Suppressor macrophage (primary cell): ENCODE measurements around the gene CD40.

ENCODE experiments used
- DNase-seq, 4 experiments: peaks; one replicate each; pipeline ENCODE4 v3.0.0-alpha.2; 2020 to 2022

The CD40 gene

DNA sequence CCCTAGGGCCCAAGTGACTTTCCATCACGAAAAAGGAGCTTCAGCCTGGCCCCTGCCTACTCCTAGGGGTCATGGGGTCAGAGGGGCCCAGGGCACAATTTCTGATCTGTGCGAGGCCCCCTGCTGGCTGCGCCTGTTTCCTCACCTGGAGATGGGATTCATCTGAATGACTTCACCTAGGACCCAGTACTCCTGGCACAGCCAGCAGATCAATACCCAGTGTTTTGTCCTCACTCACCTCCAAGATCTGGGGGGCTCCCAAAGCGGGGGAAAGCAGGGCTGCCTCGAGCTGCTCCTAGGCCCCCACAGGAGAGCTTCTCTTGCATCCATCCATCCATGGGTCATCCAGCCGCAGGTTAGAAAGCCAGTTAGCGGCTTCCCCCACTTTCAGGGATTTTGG is 33.8 kb downstream of the CD40 start:
- peak in 1 of 4 experiments; percentile 20 for DNase-seq

DNA sequence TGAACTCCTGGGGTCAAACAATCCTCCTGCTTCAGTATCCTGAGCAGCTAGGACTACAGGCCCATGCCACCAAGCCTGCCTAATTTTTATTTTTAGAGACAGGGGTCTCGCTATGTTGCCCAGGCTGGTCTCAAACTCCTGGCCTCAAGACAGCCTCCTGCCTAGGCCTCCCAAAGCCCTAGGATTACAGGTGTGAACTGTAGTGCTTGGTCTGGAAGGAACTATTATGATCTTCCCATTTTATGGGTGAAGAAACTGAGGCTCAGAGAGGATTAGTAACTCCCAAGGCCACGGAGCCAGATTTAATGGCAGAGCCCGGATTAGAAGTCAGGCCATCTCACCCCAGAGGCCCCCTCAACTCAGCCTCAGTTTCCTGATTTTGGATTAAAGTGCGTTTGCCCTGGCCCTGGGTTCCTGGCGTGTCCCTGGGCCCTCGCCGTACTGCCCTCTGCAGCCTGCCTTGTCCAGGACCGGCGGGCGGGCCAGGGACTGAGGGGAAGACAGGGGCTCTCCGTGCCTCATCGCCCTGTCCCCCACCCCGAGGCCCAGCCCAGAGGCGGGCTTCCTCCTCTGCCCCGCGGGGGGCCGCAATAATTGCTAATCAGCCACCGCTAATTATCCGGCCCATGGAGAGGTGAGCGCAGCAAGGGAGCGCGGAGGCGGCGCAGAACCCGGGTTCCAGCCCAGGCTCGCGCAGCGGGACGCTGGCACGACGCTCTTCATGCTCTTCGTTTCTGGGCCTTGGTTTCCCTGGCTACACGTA is 34.9 kb downstream of the CD40 start:
- no peak for DNase-seq

DNA sequence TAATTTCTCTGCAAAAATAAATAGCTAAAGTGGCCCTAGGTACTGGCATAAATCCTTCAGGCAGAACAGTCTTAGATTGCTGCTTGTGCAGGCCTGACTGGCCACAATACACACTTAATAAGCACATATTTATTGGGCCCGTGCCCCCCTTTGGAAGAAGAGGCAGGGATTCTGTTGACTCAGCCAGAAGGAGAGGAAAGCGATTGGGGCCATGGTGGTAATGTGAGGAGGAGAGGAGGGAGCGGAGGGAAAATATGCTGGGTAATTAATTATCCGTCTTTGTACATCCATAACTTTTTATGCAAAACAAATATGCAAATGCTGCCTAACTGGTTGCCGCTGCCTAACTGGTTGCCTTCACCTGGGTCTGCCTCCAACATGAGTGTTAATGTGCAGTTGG is 36.2 kb downstream of the CD40 start:
- DNase-seq, result no peak

DNA sequence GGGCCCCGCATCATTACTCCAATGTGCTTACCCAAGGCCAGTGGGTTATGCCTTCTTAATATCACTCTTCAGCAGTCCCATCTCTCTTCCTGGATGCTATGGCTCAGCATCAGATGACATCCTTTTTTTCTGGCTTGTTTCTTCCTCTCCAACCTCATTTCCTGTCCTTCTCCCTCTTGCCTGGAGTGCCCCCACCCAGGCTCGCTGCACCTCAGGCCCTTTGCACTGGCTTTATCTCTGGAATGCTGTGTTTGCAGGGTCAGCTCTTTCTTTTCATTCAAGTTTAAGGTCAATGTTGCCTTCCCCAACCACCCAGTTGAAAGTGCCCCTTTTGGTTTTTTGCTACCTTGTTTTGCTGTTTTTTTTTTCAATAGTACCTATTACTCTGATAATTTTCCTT is 36.7 kb downstream of the CD40 start:
- no peak for DNase-seq

DNA sequence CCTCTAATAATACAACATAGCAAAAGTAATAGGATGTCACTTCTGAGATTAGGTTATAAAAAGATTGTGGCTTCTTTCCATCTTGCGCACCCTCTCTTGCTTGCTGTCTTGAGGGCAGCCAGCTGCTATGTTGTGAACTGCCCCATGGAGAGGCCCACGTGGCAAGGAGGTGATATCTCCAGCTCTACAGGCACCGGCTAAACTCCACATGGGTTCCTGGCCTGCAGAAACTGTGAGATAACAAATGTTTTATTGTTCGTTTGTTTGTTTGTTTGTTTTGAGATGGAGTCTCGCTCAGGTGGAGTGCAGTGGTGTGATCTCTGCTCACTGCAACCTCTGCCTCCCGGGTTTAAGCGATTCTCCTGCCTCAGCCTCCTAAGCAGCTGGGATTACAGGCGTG is 38.0 kb downstream of the CD40 start:
- no peak for DNase-seq

DNA sequence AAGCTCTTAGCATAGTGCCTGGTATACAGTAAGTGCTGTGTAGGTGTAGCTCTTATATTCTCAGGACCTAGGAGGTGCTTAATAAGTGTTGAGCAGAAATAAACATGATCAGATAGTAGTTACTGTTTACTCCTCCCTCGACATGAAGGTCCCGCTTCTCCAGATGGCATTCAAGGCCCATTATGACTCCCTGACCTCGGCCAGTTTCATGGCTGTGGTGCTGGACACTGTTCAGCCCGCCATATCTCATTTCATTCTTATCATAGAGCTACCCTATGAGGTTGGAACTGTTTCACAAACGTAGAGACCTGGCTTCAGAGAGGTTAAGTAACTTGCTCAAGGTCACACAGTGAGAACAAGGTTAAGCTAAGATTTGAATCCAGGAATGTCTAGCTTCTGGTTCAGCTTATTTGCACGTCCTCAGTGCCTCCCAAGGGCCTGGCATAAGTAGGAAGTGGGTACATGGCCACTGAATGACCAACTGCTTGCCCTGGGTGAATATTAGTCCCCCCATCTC is 39.0 kb downstream of the CD40 start:
- DNase-seq, result no peak

DNA sequence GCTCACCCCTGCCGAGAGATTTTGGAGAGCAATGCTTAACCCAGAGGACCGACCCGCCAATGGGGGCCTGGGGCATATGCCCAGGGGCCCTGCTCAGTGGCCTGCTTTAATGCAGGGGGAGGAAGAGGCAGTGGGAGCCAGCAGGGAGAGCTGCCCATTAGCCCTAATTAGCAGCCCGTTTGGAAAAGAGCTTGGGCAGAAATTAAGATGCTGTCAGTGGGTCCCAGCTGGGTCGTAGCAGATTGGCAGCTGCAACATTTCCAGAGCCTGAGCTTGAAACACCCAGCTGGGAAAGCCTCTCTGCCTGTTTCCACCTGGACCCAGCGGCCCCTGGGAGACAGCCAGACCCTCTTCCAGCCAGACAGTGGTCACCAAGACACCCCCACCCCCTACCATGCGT is 39.5 kb downstream of the CD40 start:
- DNase-seq, result no peak

DNA sequence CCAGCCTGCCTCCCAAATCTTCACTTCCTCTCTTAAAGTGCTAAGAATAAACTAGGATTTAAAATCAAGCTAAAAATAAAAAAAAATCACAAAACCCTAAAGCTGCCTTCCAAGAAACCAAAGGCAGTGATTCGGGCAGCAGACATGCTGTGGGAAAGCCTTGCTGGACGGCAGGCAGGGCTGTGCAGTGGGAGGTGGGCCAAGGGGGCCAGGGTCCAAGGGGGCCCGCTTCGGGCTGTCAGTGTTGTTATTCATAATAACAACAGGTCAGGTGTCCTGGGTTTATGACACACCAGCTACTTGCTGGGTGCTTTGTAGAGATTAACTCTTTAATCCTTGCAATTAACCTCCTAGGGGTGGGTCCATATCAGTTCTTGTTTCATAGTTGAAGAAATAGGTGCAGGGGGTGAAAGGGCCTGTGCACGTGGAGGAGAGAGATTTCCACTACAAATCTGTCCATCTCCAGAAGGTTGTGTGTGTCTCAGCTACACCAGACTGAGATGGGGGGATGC is 40.4 kb downstream of the CD40 start:
- DNase-seq, result no peak

DNA sequence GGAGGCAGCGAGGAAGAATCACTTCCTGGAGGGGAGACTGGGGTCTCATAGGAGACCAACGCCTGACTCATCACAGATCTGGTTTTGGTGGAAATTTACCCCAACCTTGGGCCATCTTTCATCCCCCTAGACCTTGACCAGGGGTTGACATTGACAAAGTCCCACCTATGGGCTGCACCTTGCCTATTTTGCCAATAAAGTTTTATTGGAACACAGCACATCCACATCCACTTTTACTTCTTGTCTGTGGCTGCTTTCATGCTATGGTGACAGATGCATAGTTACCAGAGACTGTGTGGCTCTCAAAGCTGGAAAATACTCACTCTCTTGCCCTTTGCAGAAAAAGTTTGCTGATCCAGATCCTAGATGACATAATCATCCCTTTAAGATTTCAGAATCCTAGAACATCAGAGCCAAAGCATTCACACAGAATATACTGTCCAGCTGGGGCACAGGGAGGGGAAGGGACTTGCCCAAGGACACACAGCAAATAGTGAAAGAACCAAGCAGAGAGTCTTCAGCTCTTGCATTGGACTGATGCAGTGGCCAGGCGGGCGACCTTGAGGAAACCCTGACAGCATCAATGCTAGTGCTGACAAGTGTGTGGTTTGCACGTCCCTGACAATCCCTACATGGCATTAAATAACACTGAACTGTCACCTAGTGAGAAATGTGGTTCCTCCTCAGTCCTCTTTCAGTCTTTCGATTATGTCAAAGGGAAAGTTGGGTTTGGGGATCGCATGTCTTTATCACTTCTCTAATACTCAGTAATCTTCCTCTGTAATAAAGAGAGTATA is 41.2 kb downstream of the CD40 start:
- no peak for DNase-seq

DNA sequence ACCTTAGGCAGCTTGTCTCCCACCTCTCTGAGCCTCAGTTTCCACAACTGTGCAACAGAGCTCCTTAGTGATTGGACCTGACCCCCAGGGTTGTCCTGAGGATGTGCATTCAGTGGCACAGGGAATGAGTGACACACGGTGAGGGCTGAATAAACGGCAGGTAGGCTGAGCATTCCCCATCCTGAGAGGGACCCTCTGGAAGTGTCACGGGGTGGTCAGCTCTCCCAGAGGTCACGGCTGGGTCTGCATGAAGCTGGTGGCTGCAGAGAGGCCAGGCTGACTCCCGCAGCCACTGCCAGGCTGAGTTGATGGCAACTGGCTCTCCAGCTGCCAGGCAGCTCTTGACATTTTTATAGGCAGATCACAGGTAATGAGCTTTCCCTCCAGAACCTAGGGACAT is 42.5 kb downstream of the CD40 start:
- no peak for DNase-seq

DNA sequence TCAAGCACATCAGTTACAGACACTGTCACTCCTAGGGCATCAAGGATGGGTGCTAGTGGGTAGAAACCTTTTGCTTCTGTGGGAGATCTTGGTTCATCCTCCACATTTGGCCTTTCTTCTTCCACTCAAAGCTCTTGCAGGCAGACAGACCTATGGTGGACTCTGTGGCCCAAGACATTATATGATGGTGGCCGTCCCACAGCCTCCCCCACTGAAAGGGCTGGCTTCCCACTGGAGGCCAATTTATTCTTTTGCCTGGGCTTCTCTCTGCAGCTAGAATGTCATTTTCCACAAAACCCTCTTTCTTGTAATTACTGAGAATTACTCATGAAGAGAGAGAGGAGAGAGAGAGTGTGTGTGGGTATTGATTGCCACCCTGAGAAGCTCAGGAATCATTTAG is 43.8 kb downstream of the CD40 start:
- DNase-seq, result no peak

DNA sequence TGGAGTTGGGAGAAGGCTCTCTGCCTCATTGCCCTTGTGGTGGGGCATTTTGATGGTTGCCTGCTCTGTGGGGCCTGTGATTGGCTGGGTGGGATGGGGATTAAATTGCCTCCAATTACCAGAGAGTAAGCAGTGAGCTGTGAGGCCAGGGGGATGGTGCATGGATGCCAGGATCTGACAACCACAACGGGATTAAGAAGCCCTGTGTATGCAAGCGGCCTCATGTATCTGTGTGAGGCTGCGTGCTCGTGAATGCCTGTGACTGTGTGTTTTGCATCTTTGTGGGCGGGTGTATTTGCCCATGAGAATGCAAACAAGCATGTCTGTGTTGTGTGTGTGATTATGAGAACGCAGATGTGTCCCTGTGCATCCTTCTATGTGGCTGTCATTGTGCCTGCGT is 46.1 kb downstream of the CD40 start:
- no peak for DNase-seq

DNA sequence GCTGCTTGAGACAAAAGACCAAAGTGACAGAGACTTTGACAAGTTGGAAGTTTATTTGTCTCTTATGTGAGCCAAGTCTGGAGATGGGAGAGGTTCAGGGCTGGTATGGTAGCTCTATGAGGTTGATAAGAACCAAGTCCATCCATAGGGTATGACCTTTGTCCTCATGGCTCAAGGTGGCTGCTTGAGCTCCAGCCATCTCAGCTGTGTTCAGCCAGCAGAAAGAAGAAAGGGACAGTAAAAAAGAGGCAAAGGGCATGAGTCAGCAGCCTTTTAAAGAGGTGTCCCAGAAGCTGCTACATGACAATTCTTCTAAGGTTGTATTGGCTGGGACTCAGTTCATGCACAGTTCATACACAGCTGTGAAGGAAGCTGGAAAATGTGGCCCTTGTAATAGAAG is 49.0 kb downstream of the CD40 start:
- DNase-seq, result no peak

DNA sequence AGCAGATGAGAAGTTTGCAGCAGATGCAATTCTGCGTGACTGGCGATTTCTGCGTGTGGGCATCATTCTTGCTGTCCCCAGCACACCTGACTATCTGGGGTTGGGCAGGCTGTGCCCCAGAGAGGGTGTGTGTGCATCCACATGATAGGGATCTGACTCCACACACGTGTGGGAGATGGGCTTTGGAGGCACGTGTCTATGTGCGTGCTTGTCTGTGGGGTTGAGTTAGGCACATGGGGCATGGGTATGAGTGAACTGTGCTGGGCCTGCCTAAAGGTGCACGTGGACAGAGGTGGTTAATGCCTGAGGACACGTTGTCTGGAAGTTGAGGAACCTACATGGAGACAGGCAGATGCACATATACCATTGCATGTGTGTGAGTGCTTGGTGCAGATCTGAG is 50.3 kb downstream of the CD40 start:
- no peak for DNase-seq

DNA sequence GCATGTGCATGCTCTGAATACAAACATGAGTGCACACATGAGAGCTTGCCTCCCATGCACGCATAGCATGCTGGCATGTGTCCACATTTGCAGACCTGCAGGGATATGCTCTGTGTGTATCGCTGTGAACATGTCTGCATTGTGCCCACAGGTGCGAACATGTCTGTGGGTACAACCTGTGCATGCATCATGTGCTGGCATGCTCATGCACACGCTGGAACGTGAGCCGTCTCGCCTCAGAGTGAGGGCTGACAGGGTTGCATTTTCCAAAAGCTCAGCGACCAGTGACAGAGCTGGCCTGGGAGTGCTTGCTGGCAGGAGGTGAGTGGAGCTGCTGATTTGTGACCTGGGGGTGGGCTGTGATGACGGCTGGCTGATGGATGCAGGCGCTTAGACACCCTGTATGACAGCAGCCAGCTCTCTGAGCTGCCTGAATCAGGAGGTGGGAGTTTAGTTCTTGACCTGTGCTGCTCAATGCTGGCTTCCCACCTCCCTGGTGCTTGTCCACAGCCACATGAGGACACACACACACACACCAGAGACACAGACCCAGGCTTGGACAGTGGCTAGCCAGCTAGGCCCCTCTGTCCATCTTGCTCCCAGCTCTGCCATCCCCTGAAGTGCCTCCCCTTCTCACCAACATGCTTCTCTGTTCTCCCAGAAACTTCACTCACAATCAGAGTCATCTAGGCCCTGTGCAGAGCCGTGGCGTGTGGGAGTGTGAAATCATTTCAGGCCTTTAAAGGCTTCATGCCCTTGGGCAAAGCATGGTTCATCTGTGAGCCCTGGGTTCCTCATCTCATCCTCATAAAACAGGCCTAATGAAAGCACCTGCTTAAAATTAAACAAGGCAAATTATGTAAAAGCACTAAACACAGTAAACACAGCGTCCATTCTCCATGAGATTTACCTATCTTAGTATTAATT is 51.4 kb downstream of the CD40 start:
- no peak for DNase-seq

DNA sequence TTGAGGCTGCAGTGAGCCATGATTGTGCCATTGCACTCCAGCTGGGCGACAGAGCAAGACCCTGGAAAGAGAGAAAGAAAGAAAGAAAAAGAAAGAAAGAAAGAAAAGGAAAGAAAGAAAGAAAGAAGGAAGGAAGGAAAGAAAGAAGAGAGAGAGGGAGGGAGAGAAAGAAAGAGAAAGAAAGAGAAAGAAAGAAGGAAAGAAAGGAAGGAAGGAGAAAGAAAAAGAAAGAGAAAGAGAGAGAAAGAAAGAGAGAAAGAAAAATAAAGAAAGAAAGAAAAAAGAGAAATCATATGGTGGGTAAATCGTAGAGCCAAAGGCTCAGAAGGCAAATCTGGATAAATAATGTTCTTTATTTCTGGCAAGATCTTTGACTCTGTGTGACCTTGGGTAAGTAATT is 53.4 kb downstream of the CD40 start:
- DNase-seq, result no peak

DNA sequence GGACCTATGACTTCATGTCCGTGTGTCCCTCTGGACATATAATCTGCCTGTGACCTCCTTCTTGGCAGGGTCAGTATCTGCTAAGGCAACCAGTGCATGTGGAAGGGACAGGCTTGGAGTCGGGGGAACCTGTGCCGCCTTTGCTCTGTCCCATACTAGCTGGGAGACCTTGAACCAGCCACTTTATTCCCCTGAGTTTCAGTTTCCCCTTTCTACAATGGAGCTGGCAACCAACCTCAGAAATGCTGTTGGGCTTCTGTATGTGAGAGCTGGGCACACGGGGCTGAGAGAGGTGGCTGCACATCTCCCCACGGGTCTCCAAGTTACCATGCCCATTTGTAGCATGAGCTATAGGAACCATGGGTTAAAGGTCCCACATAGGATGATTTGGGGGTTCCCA is 53.8 kb downstream of the CD40 start:
- DNase-seq, result peak in 1 of 4 experiments; percentile 12

DNA sequence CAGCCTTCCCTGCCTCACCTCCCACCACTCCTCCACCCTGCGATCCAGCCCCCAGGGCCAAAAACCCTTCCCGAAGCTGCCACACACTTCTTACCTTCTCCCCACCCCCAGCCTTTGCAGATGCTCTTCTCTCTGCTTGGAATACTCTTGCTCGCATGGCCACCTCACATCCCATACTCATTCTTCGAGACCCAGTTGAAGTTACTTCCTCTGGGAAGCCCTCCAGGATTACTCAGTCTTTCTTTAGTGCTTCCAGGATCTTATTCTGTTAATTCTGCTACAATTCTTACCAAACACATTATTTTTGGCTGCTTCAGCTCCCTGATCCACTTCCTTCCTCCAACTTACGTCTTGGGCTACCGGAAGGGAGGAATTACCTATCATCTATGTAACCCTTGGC is 54.3 kb downstream of the CD40 start:
- DNase-seq, result no peak

DNA sequence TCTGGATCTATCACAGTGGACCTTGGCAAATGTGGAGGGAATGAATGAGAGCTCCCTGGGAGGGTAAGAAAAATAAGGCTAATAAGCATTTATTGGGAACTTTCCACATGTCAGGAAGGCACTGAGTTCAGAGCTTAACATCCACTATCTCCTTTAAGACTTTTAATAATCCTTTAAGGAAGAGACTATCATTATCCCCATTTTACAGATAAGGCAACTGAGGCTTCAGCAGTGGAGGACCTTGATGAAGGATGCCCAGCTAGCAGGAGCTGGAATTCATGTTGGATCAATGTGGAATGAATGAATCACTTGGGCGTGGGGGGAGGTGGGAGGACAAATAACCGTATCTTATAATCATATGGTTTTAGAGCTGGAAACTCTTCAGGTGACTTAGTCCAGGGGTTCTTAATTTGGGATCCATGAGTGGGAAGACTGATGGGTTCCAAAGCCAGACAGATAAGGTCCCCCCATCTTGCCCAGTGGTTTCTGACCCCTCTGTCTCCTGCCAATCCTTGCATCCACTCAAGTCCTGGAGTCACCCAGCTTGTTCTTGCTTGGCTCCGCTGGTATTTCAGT is 54.9 kb downstream of the CD40 start:
- DNase-seq, result no peak

DNA sequence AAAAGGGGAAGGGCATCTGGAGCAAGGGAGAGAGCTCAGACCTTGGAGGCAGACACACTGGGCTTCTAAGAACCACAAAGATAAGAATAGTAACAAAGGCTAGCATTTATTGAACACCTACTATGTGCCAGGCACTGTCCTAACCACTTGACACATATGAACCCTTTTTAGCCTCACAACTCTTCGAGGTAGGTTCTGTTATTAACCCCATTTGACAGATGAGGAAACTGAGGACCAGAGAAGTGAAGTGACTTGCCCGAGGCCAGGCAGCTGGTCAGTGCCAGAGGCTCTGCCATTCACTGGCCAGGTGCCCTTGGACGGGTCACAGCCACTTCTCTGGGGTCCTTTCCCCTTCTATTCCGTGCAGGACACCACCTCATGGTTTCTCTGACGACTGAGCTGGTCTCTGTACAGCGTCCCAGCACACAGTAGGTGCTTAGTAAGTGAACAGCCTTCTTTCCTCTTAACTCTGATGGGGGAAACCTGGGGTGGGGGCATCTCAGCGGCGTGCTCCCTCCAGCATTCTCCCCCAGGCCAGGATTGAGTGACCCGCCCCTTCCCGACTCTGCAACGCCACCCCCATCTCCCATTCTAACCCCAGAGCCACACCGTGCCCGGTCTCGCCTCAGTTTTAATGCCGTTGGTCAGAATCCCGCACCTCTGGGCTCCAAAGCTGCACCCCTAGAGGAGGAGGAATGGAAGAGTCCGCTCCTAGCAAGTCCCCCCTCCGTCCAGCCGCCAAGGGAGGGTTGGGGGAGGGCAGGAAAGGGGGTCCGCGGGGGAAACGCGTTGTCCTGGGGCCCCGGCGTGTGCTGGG is 55.7 kb downstream of the CD40 start:
- DNase-seq, result no peak

DNA sequence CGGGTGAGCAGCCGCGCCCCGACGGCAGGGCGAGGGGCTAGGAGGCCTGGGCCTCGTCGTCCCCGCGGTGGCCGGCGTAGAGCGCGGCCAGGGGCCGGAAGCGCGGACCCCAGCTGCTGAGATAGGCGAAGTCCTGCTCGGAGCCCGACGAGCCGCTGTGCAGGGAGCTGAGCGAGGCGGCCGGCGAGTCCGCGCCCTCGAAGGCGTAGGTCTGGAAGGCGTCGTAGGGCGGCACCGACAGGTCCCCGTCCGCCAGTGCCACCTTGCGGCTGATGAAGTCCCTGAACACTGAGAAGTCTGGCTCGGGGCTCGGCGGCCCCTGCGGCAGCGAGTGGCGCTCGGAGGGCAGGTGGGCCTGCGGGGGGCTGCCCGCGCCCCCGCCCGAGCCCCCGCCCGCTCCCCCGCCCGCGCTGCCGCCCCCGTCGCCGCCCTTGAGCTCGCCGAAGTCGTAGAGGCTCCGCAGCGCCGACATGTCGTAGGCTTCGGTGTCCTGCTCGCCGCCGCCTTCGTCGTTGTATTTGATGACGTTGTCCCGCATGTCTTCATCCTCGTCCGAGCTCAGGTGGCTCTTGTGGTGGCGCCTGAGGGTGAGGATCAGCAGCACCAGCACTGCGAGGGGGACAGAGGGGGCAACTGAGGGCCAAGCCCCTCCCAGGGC is 56.5 kb downstream of the CD40 start:
- peak; percentile 75 to 88 (median 82) for DNase-seq
